GM23248 (cell line): Measurements from ENCODE around the gene ANXA6.

ENCODE experiments used
- EZH2 ChIP-seq: fragments of 200-600 bp; sonication (generic); IDR thresholded peaks from 2 replicates; pipeline ENCODE4 v1.6.1; 2018; ENCODE audit warnings: antibody characterized with exemption, mild to moderate bottlenecking; ENCODE audit not compliant: insufficient read depth, poor library complexity, severe bottlenecking
- EZH2phosphoT487 ChIP-seq: fragments of 200-600 bp; sonication (generic); IDR thresholded peaks from 2 replicates; pipeline ENCODE4 v1.6.1; 2018; ENCODE audit warnings: antibody characterized with exemption, moderate library complexity, mild to moderate bottlenecking, low read depth; ENCODE audit not compliant: insufficient read depth

DNA sequence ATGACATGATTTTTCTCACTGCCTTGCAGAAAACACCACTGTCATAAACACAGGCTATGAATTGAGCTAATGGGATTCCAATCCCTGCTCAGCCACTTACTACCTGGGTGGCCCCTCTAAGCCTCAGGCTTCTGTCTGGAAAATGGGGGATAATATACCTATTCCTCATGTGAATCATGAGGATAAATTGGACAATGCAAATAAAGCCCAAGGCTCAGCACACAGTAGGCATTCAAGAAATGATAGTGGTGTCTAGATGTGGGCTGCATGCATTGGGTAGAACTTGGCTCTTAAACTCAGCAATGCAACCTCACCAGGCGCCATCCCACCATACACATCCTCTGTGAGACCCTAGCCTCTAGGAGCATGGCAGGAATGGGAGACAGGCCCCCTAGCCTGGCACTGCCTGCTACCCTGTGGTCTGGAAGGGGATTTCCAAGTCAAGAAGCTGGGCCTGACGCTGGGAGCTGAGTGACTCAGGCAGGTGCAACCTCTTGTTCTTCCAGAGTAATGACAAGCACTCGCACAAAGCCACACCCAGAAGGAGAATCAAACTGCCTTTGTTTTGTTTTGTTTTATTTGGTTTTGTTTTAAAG is 74.4 kb downstream of the ANXA6 start:
- TF ChIP-seq EZH2 (no peak), EZH2phosphoT487 (no peak)
